Mesothelial cell of epicardium (in vitro differentiated cells): Measurements from ENCODE around the gene SBF2. TPM values are rescaled to one million over a fixed set of nuclear protein-coding genes. Genes with fewer than 3 reads are reported as not detected.
A peak's percentile ranks its signal among the peaks of the same experiment; 100 is the strongest.
"Not testable (repeated sequence)": the region's sequence is repeated elsewhere in the genome, so short reads cannot be mapped to it uniquely, and the experiment has no call there.

Source experiments
- DNase-seq, 2 experiments: peaks; one replicate each; pipeline ENCODE4 v3.0.0; 2021; ENCODE audit warnings: low spot score in 2 of 2; ENCODE audit not compliant: unreplicated experiment in 2 of 2
- H3K27ac Mint-ChIP-seq: 2 replicates; pipeline ENCODE4 v1.8.0; 2021; ENCODE audit warnings: mixed read lengths
- H3K27me3 Mint-ChIP-seq: 2 replicates; pipeline ENCODE4 v1.8.0; 2021; ENCODE audit warnings: low read depth, mixed read lengths
- H3K36me3 Mint-ChIP-seq: 2 replicates; pipeline ENCODE4 v1.8.0; 2021; ENCODE audit warnings: mixed read lengths
- H3K4me1 Mint-ChIP-seq: 2 replicates; pipeline ENCODE4 v1.8.0; 2021; ENCODE audit warnings: mixed read lengths
- H3K4me3 Mint-ChIP-seq: 2 replicates; pipeline ENCODE4 v1.8.0; 2021; ENCODE audit warnings: mild to moderate bottlenecking, moderate library complexity, mixed read lengths
- H3K9me3 Mint-ChIP-seq: 2 replicates; pipeline ENCODE4 v1.8.0; 2021; ENCODE audit warnings: mixed read lengths
- total RNA-seq: library from RNA; stranded (reverse); gene quantifications from 3 replicates; pipeline ENCODE4 v1.2.1, GENCODE V29; 2021
- TF ChIP-seq, protein P1 (sequence below): fragments of 200-600 bp; sonication (generic); IDR thresholded peaks from one replicate; pipeline ENCODE4 v1.5.0; 2021; ENCODE audit warnings: antibody characterized with exemption; ENCODE audit not compliant: unreplicated experiment

The SBF2 gene
- total RNA-seq, 1 donor from 2014 or later, result 58.4 TPM

DNA sequence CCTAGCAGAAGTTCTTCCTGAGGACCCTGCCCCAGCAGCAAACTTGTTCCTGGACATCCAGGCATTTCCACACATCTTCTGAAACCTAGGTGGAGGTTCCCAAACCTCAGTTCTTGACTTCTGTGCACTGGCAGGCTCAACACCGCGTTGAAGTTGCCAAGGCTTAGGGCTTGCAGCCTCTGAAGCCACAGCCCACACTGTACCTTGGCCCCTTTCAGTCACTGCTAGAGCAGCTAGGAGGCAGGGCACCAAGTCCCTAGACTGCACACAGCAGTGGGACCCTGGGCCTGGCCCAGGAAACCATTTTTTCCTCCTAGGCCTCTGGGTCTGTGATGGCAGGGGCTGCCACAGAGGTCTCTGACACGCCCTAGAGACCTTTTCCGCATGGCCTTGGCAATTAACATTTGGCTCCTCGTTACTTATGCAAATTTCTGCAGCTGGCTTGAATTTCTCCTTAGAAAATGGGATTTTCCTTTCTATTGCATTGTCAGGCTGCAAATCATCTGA is 159.0 kb downstream of the SBF2 start:
- no peak overlapping the region for H3K27ac Mint-ChIP-seq
- no peak for DNase-seq
- H3K27me3 Mint-ChIP-seq, result no peaks in the 10 kb centered on the region
- peaks cover 37% of the 10 kb centered on the region for H3K9me3 Mint-ChIP-seq
- no peak overlapping the region for H3K4me3 Mint-ChIP-seq
- TF ChIP-seq, protein P1, sequence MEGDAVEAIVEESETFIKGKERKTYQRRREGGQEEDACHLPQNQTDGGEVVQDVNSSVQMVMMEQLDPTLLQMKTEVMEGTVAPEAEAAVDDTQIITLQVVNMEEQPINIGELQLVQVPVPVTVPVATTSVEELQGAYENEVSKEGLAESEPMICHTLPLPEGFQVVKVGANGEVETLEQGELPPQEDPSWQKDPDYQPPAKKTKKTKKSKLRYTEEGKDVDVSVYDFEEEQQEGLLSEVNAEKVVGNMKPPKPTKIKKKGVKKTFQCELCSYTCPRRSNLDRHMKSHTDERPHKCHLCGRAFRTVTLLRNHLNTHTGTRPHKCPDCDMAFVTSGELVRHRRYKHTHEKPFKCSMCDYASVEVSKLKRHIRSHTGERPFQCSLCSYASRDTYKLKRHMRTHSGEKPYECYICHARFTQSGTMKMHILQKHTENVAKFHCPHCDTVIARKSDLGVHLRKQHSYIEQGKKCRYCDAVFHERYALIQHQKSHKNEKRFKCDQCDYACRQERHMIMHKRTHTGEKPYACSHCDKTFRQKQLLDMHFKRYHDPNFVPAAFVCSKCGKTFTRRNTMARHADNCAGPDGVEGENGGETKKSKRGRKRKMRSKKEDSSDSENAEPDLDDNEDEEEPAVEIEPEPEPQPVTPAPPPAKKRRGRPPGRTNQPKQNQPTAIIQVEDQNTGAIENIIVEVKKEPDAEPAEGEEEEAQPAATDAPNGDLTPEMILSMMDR, result no peak
- peaks cover 41% of the 10 kb centered on the region for H3K36me3 Mint-ChIP-seq
- H3K4me1 Mint-ChIP-seq, result peaks cover 4% of the 10 kb centered on the region

DNA sequence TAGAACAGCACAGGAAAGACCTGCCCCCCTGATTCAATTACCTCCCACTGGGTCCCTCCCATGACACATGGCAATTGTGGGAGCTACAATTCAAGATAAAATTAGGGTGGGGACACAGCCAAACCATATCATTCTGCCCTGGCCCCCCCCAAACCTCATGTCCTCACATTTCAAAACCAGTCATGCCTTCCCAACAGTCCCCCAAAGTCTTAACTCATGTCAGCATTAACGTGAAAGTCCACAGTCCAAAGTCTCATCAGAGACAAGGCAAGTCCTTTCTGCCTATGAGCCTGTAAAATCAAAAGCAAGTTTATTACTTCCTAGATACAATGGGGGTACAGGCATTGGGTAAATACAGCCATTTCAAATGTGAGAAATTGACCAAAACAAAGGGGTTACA is 159.8 kb downstream of the SBF2 start:
- peaks cover 37% of the 10 kb centered on the region for H3K9me3 Mint-ChIP-seq
- H3K36me3 Mint-ChIP-seq, result peaks cover 41% of the 10 kb centered on the region
- H3K4me3 Mint-ChIP-seq, result not testable (repeated sequence)

DNA sequence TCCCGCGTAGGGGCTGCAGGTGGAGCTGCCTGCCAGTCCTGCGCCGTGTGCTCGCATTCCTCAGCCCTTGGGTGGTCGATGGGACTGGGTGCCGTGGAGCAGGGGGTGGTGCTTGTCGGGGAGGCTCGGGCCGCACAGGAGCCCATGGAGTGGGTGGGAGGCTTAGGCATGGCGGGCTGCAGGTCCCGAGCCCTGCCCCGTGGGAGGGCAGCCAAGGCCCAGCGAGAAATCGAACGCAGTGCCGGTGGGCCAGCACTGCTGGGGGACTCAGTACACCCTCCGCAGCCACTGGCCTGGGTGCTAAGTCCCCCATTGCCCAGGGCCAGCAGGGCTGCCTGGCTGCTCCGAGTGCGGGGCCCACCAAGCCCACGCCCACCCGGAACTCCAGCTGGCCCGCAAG is 160.8 kb downstream of the SBF2 start:
- not testable (repeated sequence) for H3K27me3 Mint-ChIP-seq, H3K4me1 Mint-ChIP-seq, DNase-seq, H3K4me3 Mint-ChIP-seq, H3K27ac Mint-ChIP-seq
- H3K9me3 Mint-ChIP-seq, result peaks cover 31% of the 10 kb centered on the region
- peaks cover 38% of the 10 kb centered on the region for H3K36me3 Mint-ChIP-seq

More for the DNA sequence above, 159.8 kb downstream of the SBF2 start:
- not testable (repeated sequence) for H3K4me1 Mint-ChIP-seq, H3K27me3 Mint-ChIP-seq, H3K27ac Mint-ChIP-seq, DNase-seq

DNA sequence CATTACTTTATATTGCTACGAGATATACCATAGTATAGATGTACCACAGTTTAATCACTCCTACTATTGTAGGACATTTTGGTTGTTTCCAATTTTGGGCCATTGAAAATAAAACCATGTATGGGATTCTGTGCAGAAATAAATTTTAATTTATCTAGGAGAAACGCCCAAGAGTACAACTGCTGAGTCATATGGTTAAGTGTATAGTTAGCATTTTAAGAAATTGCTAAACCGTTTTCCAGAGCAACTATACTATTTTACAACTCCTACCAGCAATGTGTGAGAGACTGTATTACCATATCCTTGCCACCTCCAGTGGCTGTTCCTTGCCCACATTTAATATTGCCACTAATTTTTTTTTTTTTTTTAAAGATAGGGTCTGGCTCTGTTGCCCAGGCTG is 163.1 kb downstream of the SBF2 start:
- Mint-ChIP-seq H3K4me3 (no peak overlapping the region), H3K27me3 (no peaks in the 10 kb centered on the region), H3K36me3 (peaks cover 26% of the 10 kb centered on the region), H3K27ac (no peak overlapping the region), H3K4me1 (no peaks in the 10 kb centered on the region), H3K9me3 (peaks cover 16% of the 10 kb centered on the region)
- no peak for DNase-seq
- TF ChIP-seq, protein P1, result no peak

DNA sequence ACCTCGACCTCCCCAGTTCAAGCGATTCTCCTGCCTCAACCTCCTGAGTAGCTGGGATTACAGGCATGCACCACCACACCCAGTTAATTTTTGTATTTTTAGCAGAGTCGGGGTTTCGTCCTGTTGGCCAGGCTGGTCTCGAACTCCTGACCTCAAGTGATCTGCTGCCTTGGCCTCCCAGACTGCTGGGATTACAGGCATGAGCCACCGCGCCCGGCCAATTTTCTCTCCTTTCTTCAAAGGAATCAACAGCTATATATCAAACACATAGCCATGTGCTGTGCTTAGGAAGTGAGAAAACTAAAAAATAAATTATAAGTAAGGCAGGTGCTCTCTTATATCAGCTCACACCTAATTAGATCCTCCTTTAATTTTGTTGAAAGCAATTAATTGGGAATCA is 164.8 kb downstream of the SBF2 start:
- H3K4me1 Mint-ChIP-seq, H3K4me3 Mint-ChIP-seq, H3K27me3 Mint-ChIP-seq, DNase-seq, H3K9me3 Mint-ChIP-seq, H3K27ac Mint-ChIP-seq: not testable (repeated sequence)
- H3K36me3 Mint-ChIP-seq, result peaks cover 12% of the 10 kb centered on the region

DNA sequence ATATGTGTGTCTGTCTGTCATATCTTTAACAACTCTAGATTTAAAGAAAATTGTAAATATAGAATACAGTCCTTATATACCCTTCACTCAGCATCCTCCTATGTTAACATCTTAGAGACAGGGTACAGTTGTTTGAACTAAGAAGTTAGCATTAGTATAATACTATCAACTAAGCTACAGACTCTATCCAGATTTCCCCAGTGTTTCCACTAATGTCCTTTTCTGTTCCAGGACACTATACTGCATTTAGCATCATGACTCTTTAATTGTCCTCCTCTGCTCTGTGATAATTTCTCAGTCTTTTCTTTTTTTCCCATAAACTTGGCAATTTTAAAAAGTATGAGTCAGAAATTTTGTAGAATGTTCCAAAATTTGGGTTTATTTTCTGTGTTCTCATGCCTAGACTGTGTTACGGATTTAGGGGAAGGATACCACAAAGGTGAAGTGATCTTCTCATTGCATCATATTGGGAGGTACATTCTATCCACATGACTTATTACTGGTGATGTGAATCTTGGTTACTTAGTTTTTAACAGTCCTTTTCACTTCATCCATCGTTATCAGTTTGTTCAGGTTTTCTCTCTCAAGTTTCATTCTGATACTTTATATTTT is 168.4 kb downstream of the SBF2 start:
- TF ChIP-seq, protein P1, result no peak
- DNase-seq, result no peak
- Mint-ChIP-seq H3K4me1 (peaks cover 9% of the 10 kb centered on the region), H3K27me3 (no peaks in the 10 kb centered on the region), H3K27ac (no peak overlapping the region), H3K36me3 (no peaks in the 10 kb centered on the region), H3K4me3 (no peak overlapping the region), H3K9me3 (peaks cover 2% of the 10 kb centered on the region)

DNA sequence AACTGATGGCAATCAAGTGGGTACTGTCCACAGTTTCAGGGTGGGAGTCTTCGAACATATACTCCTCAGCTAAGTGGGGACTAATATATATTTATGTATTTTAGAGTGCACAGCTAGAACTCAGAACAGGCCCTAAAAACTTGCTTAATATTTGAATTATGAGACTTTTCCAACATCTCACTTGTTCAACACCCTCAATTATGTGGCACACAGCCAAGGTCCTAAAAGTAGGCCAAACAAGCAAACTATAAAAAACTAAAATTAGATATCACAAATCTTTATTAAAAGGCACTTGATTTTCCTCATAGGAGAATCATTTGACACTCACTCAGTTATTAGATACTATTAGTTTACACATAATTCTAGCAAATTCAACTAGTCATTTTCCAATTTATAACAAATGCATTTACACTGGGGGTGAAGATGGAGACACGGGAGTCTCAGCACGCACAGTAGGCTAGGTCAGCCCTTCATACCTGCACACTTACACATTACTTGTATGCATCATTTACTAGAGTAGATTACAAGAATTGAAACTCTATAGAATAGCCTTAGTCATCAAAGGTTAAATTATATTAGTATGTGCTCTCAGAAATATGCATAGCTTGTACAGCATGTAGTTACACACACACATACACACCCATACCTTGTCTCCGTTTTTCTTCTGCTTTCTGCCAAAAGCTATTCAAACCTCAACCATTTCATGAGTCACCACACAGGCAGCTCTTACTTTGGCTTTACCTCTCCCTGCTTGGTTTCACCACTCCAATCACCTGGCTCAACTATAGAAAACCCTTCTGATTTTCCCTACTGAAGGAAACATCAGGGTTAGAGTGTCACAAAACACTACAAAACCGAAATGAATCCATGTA is 171.5 kb downstream of the SBF2 start:
- DNase-seq, result no peak
- peaks cover under 1% of the 10 kb centered on the region for H3K36me3 Mint-ChIP-seq
- no peak overlapping the region for H3K4me3 Mint-ChIP-seq
- peaks cover 15% of the 10 kb centered on the region for H3K4me1 Mint-ChIP-seq
- TF ChIP-seq, protein P1, result no peak
- no peaks in the 10 kb centered on the region for H3K27me3 Mint-ChIP-seq
- H3K27ac Mint-ChIP-seq, result peak overlapping the region; percentile 68
- H3K9me3 Mint-ChIP-seq, result no peaks in the 10 kb centered on the region
